ENCODE data around the gene RAB4B.

DNA sequence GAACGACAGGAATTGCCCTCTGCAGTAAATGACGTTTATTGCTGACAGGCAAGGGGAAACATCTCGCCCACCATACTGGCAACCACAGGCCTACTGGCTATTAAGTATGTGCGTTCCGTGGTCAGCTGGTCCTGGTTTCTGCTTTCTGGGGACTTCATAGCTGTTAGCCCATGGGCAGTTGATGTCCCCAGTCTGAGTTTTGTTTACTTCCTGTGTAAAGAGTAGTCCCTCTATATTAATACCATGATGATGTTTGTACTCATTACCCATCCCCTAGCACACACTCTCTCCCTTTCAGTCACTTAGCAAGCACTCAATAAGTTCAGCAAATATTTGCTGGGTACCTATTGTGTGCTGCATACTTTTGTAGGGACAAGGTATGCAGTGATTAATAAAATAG lies 9.2 kb upstream of the RAB4B start:
- TF ChIP-seq, protein P1, sequence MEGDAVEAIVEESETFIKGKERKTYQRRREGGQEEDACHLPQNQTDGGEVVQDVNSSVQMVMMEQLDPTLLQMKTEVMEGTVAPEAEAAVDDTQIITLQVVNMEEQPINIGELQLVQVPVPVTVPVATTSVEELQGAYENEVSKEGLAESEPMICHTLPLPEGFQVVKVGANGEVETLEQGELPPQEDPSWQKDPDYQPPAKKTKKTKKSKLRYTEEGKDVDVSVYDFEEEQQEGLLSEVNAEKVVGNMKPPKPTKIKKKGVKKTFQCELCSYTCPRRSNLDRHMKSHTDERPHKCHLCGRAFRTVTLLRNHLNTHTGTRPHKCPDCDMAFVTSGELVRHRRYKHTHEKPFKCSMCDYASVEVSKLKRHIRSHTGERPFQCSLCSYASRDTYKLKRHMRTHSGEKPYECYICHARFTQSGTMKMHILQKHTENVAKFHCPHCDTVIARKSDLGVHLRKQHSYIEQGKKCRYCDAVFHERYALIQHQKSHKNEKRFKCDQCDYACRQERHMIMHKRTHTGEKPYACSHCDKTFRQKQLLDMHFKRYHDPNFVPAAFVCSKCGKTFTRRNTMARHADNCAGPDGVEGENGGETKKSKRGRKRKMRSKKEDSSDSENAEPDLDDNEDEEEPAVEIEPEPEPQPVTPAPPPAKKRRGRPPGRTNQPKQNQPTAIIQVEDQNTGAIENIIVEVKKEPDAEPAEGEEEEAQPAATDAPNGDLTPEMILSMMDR (IDR thresholded peaks at IDR 0.05), result no peak
- TF ChIP-seq EZH2 (IDR thresholded peaks at IDR 0.05) (no peak), EZH2phosphoT487 (IDR thresholded peaks at IDR 0.05) (no peak)

Data from neural progenitor cell (in vitro differentiated cells).